GM12878 (cell line): Measurements from ENCODE around the gene AMTN.

ENCODE experiments used
- FOXM1 ChIP-seq: IDR thresholded peaks from 2 replicates; pipeline ENCODE4 v1.6.1; 2012; ENCODE audit warnings: low read depth, mild to moderate bottlenecking, inconsistent platforms, low read length, moderate library complexity
- POLR2A ChIP-seq: IDR thresholded peaks from 2 replicates; pipeline ENCODE4 v1.6.1; 2011; ENCODE audit warnings: low read depth, mild to moderate bottlenecking, low read length
- TAF1 ChIP-seq: IDR thresholded peaks from 2 replicates; pipeline ENCODE4 v1.6.1; 2011; ENCODE audit warnings: mild to moderate bottlenecking, low read depth, low read length, borderline replicate concordance

DNA sequence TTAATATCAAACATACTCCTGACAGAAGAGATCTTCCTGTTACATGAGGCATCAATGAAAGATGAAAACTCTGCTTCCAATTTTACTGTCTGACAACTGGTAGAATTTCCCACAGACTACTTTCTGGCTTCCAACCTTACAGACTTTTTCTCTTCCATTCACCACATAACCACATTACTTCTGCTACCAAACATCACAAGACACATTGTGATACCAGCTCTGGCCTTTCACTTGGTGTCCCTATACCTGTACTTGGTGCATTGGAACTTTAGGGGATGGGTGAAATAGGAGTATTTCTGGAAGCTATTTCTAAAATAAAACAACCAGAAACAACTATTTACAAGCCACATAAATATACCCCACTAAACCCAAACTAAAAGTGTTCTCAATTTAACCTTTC, 20.5 kb downstream of the AMTN start:
- TF ChIP-seq FOXM1: no peak
- no peak for TF ChIP-seq POLR2A
- no peak for TF ChIP-seq TAF1
